ENCODE results near the gene TSPY9. TPM values are rescaled to one million over a fixed set of nuclear protein-coding genes. Genes with fewer than 3 reads are reported as not detected.

TSPY9 gene
- not detected in 2 replicates for total RNA-seq

GRCh38 chrY:9486967-9487366 lies at the start of gene TSPY9:
Gene TSPY9 (plus strand): TSS chrY:9487267. CDS start chrY:9487313, 46 bp downstream.

GRCh38 chrY:9466655-9467054 lies 20.4 kb upstream of the TSPY9 start, which contains the start of gene TSPY1:
Gene TSPY1 (plus strand): TSS chrY:9466955. CDS start chrY:9467001, 46 bp downstream.

GRCh38 chrY:9527580-9527979 lies 40.5 kb downstream of the TSPY9 start, which contains the start of gene TSPY10:
Gene TSPY10 (plus strand): TSS chrY:9527880. CDS start chrY:9527926, 46 bp downstream.

Other genes with a start within 250 kb of the TSPY9 start
- gene TSPY4, start 149.8 kb upstream of the TSPY9 start, total RNA-seq: not detected in 2 replicates
- not detected in 2 replicates for gene TSPY8, start 129.5 kb upstream of the TSPY9 start, total RNA-seq
- not detected in 2 replicates for gene TSPY3, start 88.8 kb upstream of the TSPY9 start, total RNA-seq
- not detected in 2 replicates for gene TSPY1, start 20.3 kb upstream of the TSPY9 start, total RNA-seq
- not detected in 2 replicates for gene TSPY10, start 40.6 kb downstream of the TSPY9 start, total RNA-seq

Data from articular chondrocyte of knee joint (primary cell).